LHCN-M2 (cell line): ENCODE results near the gene EPB41L2. TPM values are rescaled to one million over a fixed set of nuclear protein-coding genes. Genes with fewer than 3 reads are reported as not detected.

ENCODE experiments used
- DNase-seq: peaks from one replicate; pipeline ENCODE4 v3.0.0-alpha.2; 2012; ENCODE audit warnings: low read depth
- total RNA-seq: library from RNA; depleted of rRNA; stranded (reverse); fragments of >200 nt; gene quantifications from 2 replicates; pipeline ENCODE4 v1.2.3, GENCODE V29; 2014

EPB41L2 gene
- total RNA-seq, 1 experiment from 2014 or later, result 26.2 TPM

- DNase-seq, result no peak
Measured at GRCh38 chr6:130840050-130840449, 223.0 kb downstream of the EPB41L2 start.

- DNase-seq, result no peak
Measured at GRCh38 chr6:130839379-130839778, 223.7 kb downstream of the EPB41L2 start.

- no peak for DNase-seq
Measured at GRCh38 chr6:130838951-130839350, 224.1 kb downstream of the EPB41L2 start.

- DNase-seq, result no peak
Measured at GRCh38 chr6:130838250-130838860, 224.7 kb downstream of the EPB41L2 start.

GRCh38 chr6:130837067-130837466 lies 226.0 kb downstream of the EPB41L2 start:
- DNase-seq, result no peak

GRCh38 chr6:130836055-130836640 lies 226.9 kb downstream of the EPB41L2 start:
- no peak for DNase-seq

GRCh38 chr6:130834482-130835251 lies 228.4 kb downstream of the EPB41L2 start:
- no peak for DNase-seq

GRCh38 chr6:130833569-130833968 lies 229.5 kb downstream of the EPB41L2 start:
- DNase-seq, result no peak

- DNase-seq, result no peak
Measured at GRCh38 chr6:130831607-130832006, 231.4 kb downstream of the EPB41L2 start.

GRCh38 chr6:130829333-130829910 lies 233.6 kb downstream of the EPB41L2 start:
- DNase-seq, result no peak

- DNase-seq, result no peak
Measured at GRCh38 chr6:130827247-130828149, 235.5 kb downstream of the EPB41L2 start, which contains the start of gene SMLR1. Gene SMLR1, plus strand, starts transcription at chr6:130827406. Its CDS starts 8 bp downstream, at chr6:130827414.

- DNase-seq, result no peak
Measured at GRCh38 chr6:130826442-130827246, 236.4 kb downstream of the EPB41L2 start.

- DNase-seq, result no peak
Measured at GRCh38 chr6:130825772-130826441, 237.1 kb downstream of the EPB41L2 start.

- no peak for DNase-seq
Measured at GRCh38 chr6:130824978-130825694, 237.9 kb downstream of the EPB41L2 start.

- DNase-seq, result no peak
Measured at GRCh38 chr6:130822736-130823135, 240.3 kb downstream of the EPB41L2 start.

GRCh38 chr6:130815200-130816071 lies 247.6 kb downstream of the EPB41L2 start:
- DNase-seq, result no peak

- no peak for DNase-seq
Measured at GRCh38 chr6:130814506-130814905, 248.5 kb downstream of the EPB41L2 start.

GRCh38 chr6:130811932-130812331 lies 251.1 kb downstream of the EPB41L2 start:
- no peak for DNase-seq
